Measurements from ENCODE around the gene TMED6. TPM values are rescaled to one million over a fixed set of nuclear protein-coding genes. Genes with fewer than 3 reads are reported as not detected.

TMED6 gene
- total RNA-seq, 1 donor from 2014 or later: not detected

Other genes starting within 250 kb of the TMED6 start
- gene HAS3, start 246.1 kb downstream of the TMED6 start, total RNA-seq: 8.1 TPM
- gene CHTF8, start 219.2 kb downstream of the TMED6 start, total RNA-seq: 44.3 TPM
- gene UTP4, start 219.1 kb downstream of the TMED6 start, total RNA-seq: 22.9 TPM
- 6.1 TPM for gene SNTB2, start 164.6 kb downstream of the TMED6 start, total RNA-seq
- 28.0 TPM for gene VPS4A, start 40.4 kb downstream of the TMED6 start, total RNA-seq
- 9.3 TPM for gene PDF, start 21.2 kb downstream of the TMED6 start, total RNA-seq
- gene COG8, start 12.2 kb downstream of the TMED6 start, total RNA-seq: 32.9 TPM
- 11.3 TPM for gene NIP7, start 12.0 kb downstream of the TMED6 start, total RNA-seq
- gene TERF2, start 34.2 kb upstream of the TMED6 start, total RNA-seq: 37.4 TPM
- gene CYB5B, start 72.8 kb upstream of the TMED6 start, total RNA-seq: 31.0 TPM
- 20.4 TPM for gene NFAT5, start 214.2 kb upstream of the TMED6 start, total RNA-seq

Measured in temporal lobe (tissue), 1 donor.